ENCODE measurements around the gene SPO11. TPM values are rescaled to one million over a fixed set of nuclear protein-coding genes. Genes with fewer than 3 reads are reported as not detected.

The SPO11 gene
- total RNA-seq, 1 donor from 2014 or later, result not detected

Small RNA genes lying within 50 kb of the gene (microRNA-seq; reads per million reads assigned to microRNA genes)
- not detected for gene MIR4325

Other genes starting within 250 kb of the SPO11 start
- gene BMP7, start 63.2 kb upstream of the SPO11 start, total RNA-seq, result 27.2 TPM
- 14.6 TPM for gene RAE1, start 21.5 kb downstream of the SPO11 start, total RNA-seq
- 89.6 TPM for gene RBM38, start 61.6 kb downstream of the SPO11 start, total RNA-seq
- gene CTCFL, start 195.3 kb downstream of the SPO11 start, total RNA-seq, result not detected
- 4.4 TPM for gene PCK1, start 231.3 kb downstream of the SPO11 start, total RNA-seq

Measured in Right ventricle myocardium inferior (tissue), 1 donor.